ENCODE measurements around the gene ZCCHC7.
"Not testable (repeated sequence)": the region's sequence is repeated elsewhere in the genome, so short reads cannot be mapped to it uniquely, and the experiment has no call there.

ZCCHC7 gene

GRCh38 chr9:37301042-37301853 lies 180.9 kb downstream of the ZCCHC7 start:
- no peak for DNase-seq

- DNase-seq: no peak
Measured at GRCh38 chr9:37301854-37302172, 181.4 kb downstream of the ZCCHC7 start.

GRCh38 chr9:37302277-37302676 lies 181.9 kb downstream of the ZCCHC7 start:
- no peak for DNase-seq

GRCh38 chr9:37303272-37303671 lies 182.9 kb downstream of the ZCCHC7 start:
- not testable (repeated sequence) for DNase-seq

GRCh38 chr9:37309136-37309535 lies 188.8 kb downstream of the ZCCHC7 start:
- DNase-seq: no peak

- no peak for DNase-seq
Measured at GRCh38 chr9:37311938-37312708, 191.7 kb downstream of the ZCCHC7 start.

- DNase-seq: no peak
Measured at GRCh38 chr9:37324261-37324683, 203.9 kb downstream of the ZCCHC7 start.

GRCh38 chr9:37324691-37325490 lies 204.5 kb downstream of the ZCCHC7 start:
- DNase-seq: no peak

- peak; percentile 18 to 44 for DNase-seq
Measured at GRCh38 chr9:37325778-37326177, 205.4 kb downstream of the ZCCHC7 start.

GRCh38 chr9:37327553-37327952 lies 207.2 kb downstream of the ZCCHC7 start:
- DNase-seq: no peak

- no peak for DNase-seq
Measured at GRCh38 chr9:37328556-37329227, 208.3 kb downstream of the ZCCHC7 start.

- peak in 1 of 2 donors; percentile 5 for DNase-seq
Measured at GRCh38 chr9:37329576-37329975, 209.2 kb downstream of the ZCCHC7 start.

- no peak for DNase-seq
Measured at GRCh38 chr9:37331871-37332270, 211.5 kb downstream of the ZCCHC7 start.

- DNase-seq: no peak
Measured at GRCh38 chr9:37332578-37332977, 212.2 kb downstream of the ZCCHC7 start.

GRCh38 chr9:37333288-37333687 lies 212.9 kb downstream of the ZCCHC7 start:
- DNase-seq: no peak

- no peak for DNase-seq
Measured at GRCh38 chr9:37335238-37335637, 214.9 kb downstream of the ZCCHC7 start.

- no peak for DNase-seq
Measured at GRCh38 chr9:37336150-37336549, 215.8 kb downstream of the ZCCHC7 start.

- no peak for DNase-seq
Measured at GRCh38 chr9:37337301-37337890, 217.0 kb downstream of the ZCCHC7 start.

- no peak for DNase-seq
Measured at GRCh38 chr9:37338218-37338617, 217.8 kb downstream of the ZCCHC7 start.

- DNase-seq: no peak
Measured at GRCh38 chr9:37339923-37340322, 219.5 kb downstream of the ZCCHC7 start.

GRCh38 chr9:37340961-37341360 lies 220.6 kb downstream of the ZCCHC7 start:
- DNase-seq: peak; percentile 29 to 34

- no peak for DNase-seq
Measured at GRCh38 chr9:37341704-37342103, 221.3 kb downstream of the ZCCHC7 start.

Data from inflammatory macrophage treated with lipopolysaccharide for 1 hour (primary cell).